ENCODE measurements around the gene MOCS3. TPM values are rescaled to one million over a fixed set of nuclear protein-coding genes. Genes with fewer than 3 reads are reported as not detected.

Gene MOCS3
- total and polyA plus RNA-seq, 2 donors (not counting 1 experiment from before 2014, with no cell fraction given): 0.91 to 7.6 TPM

DNA sequence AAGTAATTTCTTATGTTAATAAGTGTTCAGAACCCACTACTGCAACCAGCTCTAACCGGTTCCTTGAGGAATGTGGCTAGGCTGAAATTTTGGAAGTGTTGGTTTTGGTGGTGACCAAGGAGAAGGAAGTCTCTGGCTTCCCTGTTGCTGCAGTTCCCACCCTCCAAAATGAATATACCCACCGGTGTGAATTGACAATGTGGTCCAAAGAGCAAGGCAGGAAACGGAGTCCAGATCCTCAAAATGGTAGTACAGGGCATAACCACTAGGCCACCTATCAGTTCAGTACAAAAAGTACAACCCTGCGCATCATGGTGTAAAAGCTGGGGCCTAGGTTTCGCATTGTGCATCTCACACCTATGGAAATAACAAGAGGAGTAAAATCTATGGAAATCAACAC lies 30.1 kb upstream of the MOCS3 start:
- H3K27me3 Mint-ChIP-seq: no peaks in the 10 kb centered on the region
- no peak overlapping the region for H2AFZ ChIP-seq (ENCODE audit: insufficient read depth, low read depth, low read length, poor library complexity, severe bottlenecking)
- peak overlapping the region in 1 of 2 donors; percentile 68 for H3K27ac ChIP-seq (ENCODE audit: low read length in 2 of 2)
- peaks cover 62% of the 10 kb centered on the region for H3K4me1 Mint-ChIP-seq
- ATAC-seq (ENCODE audit: low read depth): no peak
- no peaks in the 10 kb centered on the region for H3K9me3 ChIP-seq (ENCODE audit: control extremely low read depth in 1 of 3, control insufficient read depth in 2 of 3, insufficient read depth in 1 of 3, low read length in 2 of 3)
- TF ChIP-seq, protein P1, sequence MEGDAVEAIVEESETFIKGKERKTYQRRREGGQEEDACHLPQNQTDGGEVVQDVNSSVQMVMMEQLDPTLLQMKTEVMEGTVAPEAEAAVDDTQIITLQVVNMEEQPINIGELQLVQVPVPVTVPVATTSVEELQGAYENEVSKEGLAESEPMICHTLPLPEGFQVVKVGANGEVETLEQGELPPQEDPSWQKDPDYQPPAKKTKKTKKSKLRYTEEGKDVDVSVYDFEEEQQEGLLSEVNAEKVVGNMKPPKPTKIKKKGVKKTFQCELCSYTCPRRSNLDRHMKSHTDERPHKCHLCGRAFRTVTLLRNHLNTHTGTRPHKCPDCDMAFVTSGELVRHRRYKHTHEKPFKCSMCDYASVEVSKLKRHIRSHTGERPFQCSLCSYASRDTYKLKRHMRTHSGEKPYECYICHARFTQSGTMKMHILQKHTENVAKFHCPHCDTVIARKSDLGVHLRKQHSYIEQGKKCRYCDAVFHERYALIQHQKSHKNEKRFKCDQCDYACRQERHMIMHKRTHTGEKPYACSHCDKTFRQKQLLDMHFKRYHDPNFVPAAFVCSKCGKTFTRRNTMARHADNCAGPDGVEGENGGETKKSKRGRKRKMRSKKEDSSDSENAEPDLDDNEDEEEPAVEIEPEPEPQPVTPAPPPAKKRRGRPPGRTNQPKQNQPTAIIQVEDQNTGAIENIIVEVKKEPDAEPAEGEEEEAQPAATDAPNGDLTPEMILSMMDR (IDR thresholded peaks at IDR 0.05): no peak
- TF ChIP-seq EZH2 (IDR thresholded peaks at IDR 0.05; ENCODE audit: borderline replicate concordance, insufficient read depth, low read depth, low read length, poor library complexity, severe bottlenecking): no peak
- peak overlapping the region; percentile 92 for H3K4me3 Mint-ChIP-seq
- no peaks in the 10 kb centered on the region for H3K27me3 ChIP-seq (replicated peaks in 1 of 4; ENCODE audit: control extremely low read depth in 1 of 4, control insufficient read depth in 3 of 4, insufficient read depth in 4 of 4, low read length in 3 of 4)
- ChIA-PET POLR2A (interaction anchor here (2.5 to 4.9 kb wide), 2 partner anchors 30 to 136 kb away, joined by 14 to 123 read pairs; partner anchors contain the start of genes BCAS4, DPM1 and MOCS3), CTCF (interaction anchor here (0.8 to 16.7 kb wide), 12 partner anchors 10 to 179 kb away, joined by 3 to 390 read pairs (median 5); partner anchors contain the start of genes BCAS4, DPM1 and MOCS3)
- DNase-seq: no peak
- H3K4me2 ChIP-seq (replicated peaks; ENCODE audit: low read depth, low read length, poor library complexity, severe bottlenecking): peak overlapping the region; percentile 83
- peak overlapping the region; percentile 60 for H3K27ac Mint-ChIP-seq
- peaks cover 0 to 48% of the 10 kb centered on the region in 2 experiments for H3K36me3 ChIP-seq (replicated peaks in 1 of 2; ENCODE audit: control extremely low read depth in 1 of 2, control insufficient read depth in 1 of 2, extremely low read depth in 1 of 2, insufficient read depth in 2 of 2, low read length in 1 of 2)
- H3K9me3 Mint-ChIP-seq (ENCODE audit: insufficient read depth): no peaks in the 10 kb centered on the region
- no CpG with 5 or more reads among the region's 5 CpGs for WGBS (ENCODE audit: insufficient coverage)
- intact Hi-C loops (cut with micrococcal nuclease): loop anchor here (5.0 kb wide), 1 partner anchor 36 kb away; no protein-coding TSS in a partner anchor
- peaks cover 33% of the 10 kb centered on the region for H4K20me1 ChIP-seq (ENCODE audit: control insufficient read depth, insufficient read depth, low read length, poor library complexity, severe bottlenecking)
- H3K4me3 ChIP-seq (ENCODE audit: control extremely low read depth in 1 of 5, extremely low read depth in 1 of 5, insufficient read depth in 1 of 5, low read depth in 2 of 5, low read length in 4 of 5): peak overlapping the region in 1 of 5 experiments; percentile 76
- peak overlapping the region; percentile 1 for H3K9ac ChIP-seq (ENCODE audit: low read length)
- peaks cover 70% of the 10 kb centered on the region for H3K79me2 ChIP-seq (ENCODE audit: control insufficient read depth, insufficient read depth, low read length)
- H3K4me1 ChIP-seq (ENCODE audit: control insufficient read depth in 2 of 2, insufficient read depth in 2 of 2, low read length in 2 of 2): peaks cover 32% of the 10 kb centered on the region in 2 donors

All from B cell (primary cell).